HepG2 (cell line): ENCODE data around the gene IQGAP2. TPM values are rescaled to one million over a fixed set of nuclear protein-coding genes. Genes with fewer than 3 reads are reported as not detected.
A peak's percentile ranks its signal among the peaks of the same experiment; 100 is the strongest.

Experiments used
- ATAC-seq: fragments of 200-7000 bp; cut with Tn5 transposase; 3 replicates; pipeline ENCODE4 v1.9.1; 2020; ENCODE audit warnings: mild to moderate bottlenecking, moderate library complexity
- BruUV-seq: library from RNA; stranded (reverse); fragments of 400-500 nt; replicated peaks from 2 replicates; lab custom pipeline; 2021; lab: Mats Ljungman, UMichigan
- CTCF ChIA-PET: fragments of 300-600 bp; formaldehyde crosslinking; extraction: SDS; loops from one replicate; lab custom pipeline; 2021; ENCODE audit warnings: low total read pairs, inconsistent platforms, low intra/inter-chr PET ratio; lab: Yijun Ruan, JAX
- POLR2A ChIA-PET: fragments of 350-600 bp; sonication (Branson Sonifier 250); formaldehyde crosslinking; loops from one replicate; lab custom pipeline; 2020; ENCODE audit warnings: antibody characterized with exemption, inconsistent platforms; lab: Yijun Ruan, JAX
- DNase-seq: peaks from one replicate; pipeline ENCODE4 v3.0.0-alpha.2; 2015; ENCODE audit warnings: low spot score
- FAIRE-seq: peaks from 3 replicates; lab custom pipeline; 2011; peaks lifted over from hg19 to GRCh38; lab: Jason Lieb, UNC
- H2AFZ ChIP-seq: one replicate; pipeline ENCODE4 v1.6.1; 2011; ENCODE audit warnings: low read length, inconsistent platforms
- H3K27ac ChIP-seq: fragments of 300-600 bp; 3 replicates; pipeline ENCODE4 v1.8.0; 2011; ENCODE audit warnings: mixed run types, mild to moderate bottlenecking, mixed read lengths, low read length, inconsistent platforms; ENCODE audit not compliant: insufficient read depth; ENCODE audit errors: extremely low read length
- H3K27me3 ChIP-seq, 2 experiments: fragments of 200-600 bp in 1 of 2; 2 replicates in 1 of 2; 3 replicates in 1 of 2; pipeline versions ENCODE4 v1.6.0 to v1.8.0; 2011; ENCODE audit warnings: low read length in 2 of 2, mild to moderate bottlenecking in 2 of 2, moderate library complexity in 2 of 2, inconsistent platforms in 1 of 2; ENCODE audit not compliant: insufficient read depth in 2 of 2, control insufficient read depth in 1 of 2
- H3K36me3 ChIP-seq, 2 experiments: fragments of 200-600 bp in 1 of 2; replicated peaks in 1 of 2; 2 replicates in 1 of 2; 3 replicates in 1 of 2; pipeline versions ENCODE4 v1.5.1 to v1.8.0; 2011; ENCODE audit warnings: low read length in 2 of 2, inconsistent platforms in 1 of 2; ENCODE audit not compliant: insufficient read depth in 2 of 2, control insufficient read depth in 1 of 2
- H3K4me1 ChIP-seq: 2 replicates; pipeline ENCODE4 v1.5.1; 2012; ENCODE audit warnings: low read length, inconsistent platforms; ENCODE audit not compliant: insufficient read depth
- H3K4me2 ChIP-seq: 2 replicates; pipeline ENCODE4 v1.6.0; 2011; ENCODE audit warnings: low read depth, low read length, inconsistent platforms
- H3K4me3 ChIP-seq, 3 experiments: fragments of 200-600 bp in 1 of 3; sonication (generic), shearing (Covaris generic) in 1 of 3; replicated peaks in 1 of 3; 2 replicates each; pipeline ENCODE4 v1.5.1; 2011 to 2016; ENCODE audit warnings: low read length in 3 of 3, inconsistent platforms in 2 of 3, low read depth in 2 of 3, mild to moderate bottlenecking in 2 of 3, control low read depth in 1 of 3, mixed read lengths in 1 of 3; ENCODE audit not compliant: insufficient read depth in 1 of 3
- H3K79me2 ChIP-seq: one replicate; pipeline ENCODE4 v1.6.1; 2011; ENCODE audit warnings: low read length, inconsistent platforms; ENCODE audit not compliant: insufficient read depth
- H3K9ac ChIP-seq: 2 replicates; pipeline ENCODE4 v1.6.0; 2011; ENCODE audit warnings: mild to moderate bottlenecking, low read depth, low read length, inconsistent platforms; ENCODE audit not compliant: insufficient read depth
- H3K9me3 ChIP-seq: 2 replicates; pipeline ENCODE4 v1.5.1; 2012; ENCODE audit warnings: mild to moderate bottlenecking, low read length
- H4K20me1 ChIP-seq: 2 replicates; pipeline ENCODE4 v1.6.0; 2011; ENCODE audit warnings: inconsistent platforms, mild to moderate bottlenecking, low read length, moderate library complexity; ENCODE audit not compliant: insufficient read depth
- KDM6A ChIP-seq: IDR thresholded peaks from 2 replicates; pipeline ENCODE4 v1.6.1; 2016; ENCODE audit warnings: low read depth
- KLF12 ChIP-seq: sonication (generic); formaldehyde crosslinking; IDR thresholded peaks from 2 replicates; pipeline ENCODE4 v1.4.0; 2020; ENCODE audit warnings: missing genetic modification reagents, borderline replicate concordance
- KLF9 ChIP-seq: IDR thresholded peaks from 2 replicates; pipeline ENCODE4 v1.6.1; 2016; ENCODE audit warnings: low read depth
- MIXL1 ChIP-seq: IDR thresholded peaks from 2 replicates; pipeline ENCODE4 v1.6.1; 2016
- MZF1 ChIP-seq: sonication (generic); formaldehyde crosslinking; IDR thresholded peaks from 2 replicates; pipeline ENCODE4 v1.8.1; 2023; ENCODE audit warnings: mild to moderate bottlenecking, missing genetic modification reagents, borderline replicate concordance
- NFE2 ChIP-seq: sonication (generic); formaldehyde crosslinking; IDR thresholded peaks from 2 replicates; pipeline ENCODE4 v1.4.0; 2020; ENCODE audit warnings: missing genetic modification reagents
- SRSF9 ChIP-seq: fragments of 200-400 bp; formaldehyde crosslinking; IDR thresholded peaks from 2 replicates; pipeline ENCODE4 v1.6.1; 2018; ENCODE audit warnings: borderline replicate concordance, mild to moderate bottlenecking, low read depth, low read length; ENCODE audit not compliant: insufficient read depth, poor library complexity, severe bottlenecking
- TARDBP ChIP-seq: sonication (generic); formaldehyde crosslinking; IDR thresholded peaks from 2 replicates; pipeline ENCODE4 v1.8.0; 2022; ENCODE audit warnings: mild to moderate bottlenecking, missing genetic modification reagents
- ZBTB21 ChIP-seq: sonication (generic); formaldehyde crosslinking; IDR thresholded peaks from 2 replicates; pipeline ENCODE4 v1.4.0; 2020; ENCODE audit warnings: missing genetic modification reagents
- ZFP62 ChIP-seq: sonication (generic); formaldehyde crosslinking; IDR thresholded peaks from 2 replicates; pipeline ENCODE4 v1.4.0; 2020; ENCODE audit warnings: missing genetic modification reagents
- ZNF180 ChIP-seq: sonication (generic); formaldehyde crosslinking; IDR thresholded peaks from 2 replicates; pipeline ENCODE4 v1.4.0; 2020; ENCODE audit warnings: low read depth, missing genetic modification reagents, borderline replicate concordance
- ZNF768 ChIP-seq: sonication (generic); formaldehyde crosslinking; IDR thresholded peaks from 2 replicates; pipeline ENCODE4 v1.4.0; 2020; ENCODE audit warnings: missing genetic modification reagents
- ZNF781 ChIP-seq: sonication (generic); formaldehyde crosslinking; IDR thresholded peaks from 2 replicates; pipeline ENCODE4 v1.5.1; 2020; ENCODE audit warnings: borderline replicate concordance, mild to moderate bottlenecking, missing genetic modification reagents; ENCODE audit errors: not compliant biosample characterization
- ZSCAN12 ChIP-seq: sonication (generic); formaldehyde crosslinking; IDR thresholded peaks from 2 replicates; pipeline ENCODE4 v1.9.0; 2021; ENCODE audit warnings: mild to moderate bottlenecking, missing genetic modification reagents
- WGBS: methylation state at CpG from one replicate; pipeline ENCODE4 v1.1.6; 2017; ENCODE audit warnings: low lambda C conversion rate; 5-methylcytosine and 5-hydroxymethylcytosine counted together
- in situ Hi-C: cut with HindIII; loops from 2 replicates; pipeline ENCODE4 v1.10.0; 2017; ENCODE audit warnings: low pct_unique_long_range_greater_than_20kb; ENCODE audit not compliant: extremely low pct_ligation_motif_present
- intact Hi-C: fragments of 100-400 bp; cut with micrococcal nuclease; formaldehyde crosslinking; loops from one replicate; pipeline ENCODE4 v1.10.0; 2022; ENCODE audit not compliant: unreplicated experiment
- polyA plus RNA-seq, 8 experiments: library from polyadenylated mRNA; depleted of rRNA in 3 of 8; stranded (reverse) in 7 of 8; unstranded in 1 of 8; fragments of >200 nt; fragmentation: Illumina TruSeq in 4 of 8; extraction: Trizol in 4 of 8; gene quantifications; 2 replicates each; pipeline versions ENCODE4 v1.2.1 to v1.2.3, GENCODE V29; 2011 to 2016; ENCODE audit warnings: low read depth in 4 of 8, missing spikeins in 1 of 8, mixed read lengths in 1 of 8; ENCODE audit not compliant: insufficient read depth in 1 of 8
- total RNA-seq, 5 experiments: library from RNA; depleted of rRNA; stranded (reverse); fragments of >200 nt; fragmentation: Illumina TruSeq; extraction: Trizol; gene quantifications; 2 replicates each; pipeline ENCODE4 v1.2.3, GENCODE V29; 2016; ENCODE audit warnings: low read depth in 1 of 5
- TF ChIP-seq, protein P1 (sequence below): sonication (generic); formaldehyde crosslinking; IDR thresholded peaks from 2 replicates; pipeline ENCODE4 v1.4.0; 2020; ENCODE audit warnings: mild to moderate bottlenecking, missing genetic modification reagents
- TF ChIP-seq, protein P2 (sequence below): sonication (generic); formaldehyde crosslinking; IDR thresholded peaks from 2 replicates; pipeline ENCODE4 v1.5.0; 2020; ENCODE audit warnings: mild to moderate bottlenecking, missing genetic modification reagents
- TF ChIP-seq, protein P3 (sequence below): sonication (generic); formaldehyde crosslinking; IDR thresholded peaks from 2 replicates; pipeline ENCODE4 v1.4.0; 2020; ENCODE audit warnings: low read depth, mild to moderate bottlenecking, missing genetic modification reagents
- TF ChIP-seq, protein P4 (sequence below): sonication (generic); formaldehyde crosslinking; IDR thresholded peaks from 2 replicates; pipeline ENCODE4 v1.8.0; 2022; ENCODE audit warnings: missing genetic modification reagents, low read depth, mild to moderate bottlenecking, borderline replicate concordance

IQGAP2 gene
- total and polyA plus RNA-seq, 2 of the 13 experiments (the other 11 are each of a cell fraction or from before 2014, with no cell fraction given) = 35.2 to 83.3 TPM

DNA sequence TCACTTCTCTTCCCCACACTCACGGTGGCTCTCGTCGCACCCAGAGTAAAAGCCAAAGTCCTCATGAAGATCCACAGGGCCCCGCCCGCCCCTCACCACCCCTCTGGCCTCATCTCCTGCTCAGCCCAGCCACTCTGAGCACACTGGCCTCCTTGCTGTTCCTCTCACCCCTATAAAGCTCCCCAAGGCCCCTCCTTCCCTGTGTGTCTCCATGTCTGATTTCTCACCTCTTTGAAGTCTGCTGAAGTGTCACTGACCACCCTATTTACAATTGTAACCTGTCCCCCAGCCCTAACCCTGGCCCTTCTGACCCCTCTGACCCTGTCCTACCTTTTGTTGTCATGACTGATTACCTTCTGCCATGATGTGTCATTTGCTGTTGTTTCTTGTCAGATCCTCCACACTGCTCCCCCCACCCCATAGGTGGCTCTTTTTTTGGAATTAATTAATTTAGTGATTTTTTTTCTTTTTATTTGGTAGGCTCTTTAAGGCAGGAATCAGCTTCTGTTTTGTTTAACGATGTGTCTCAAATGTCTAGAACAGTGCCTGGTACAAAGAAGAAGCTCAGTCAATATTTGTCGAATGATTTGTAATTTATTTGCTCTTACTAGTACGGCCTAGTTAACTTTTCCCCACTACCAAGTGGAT lies 90.2 kb downstream of the IQGAP2 start (continued):
- TF ChIP-seq MZF1 (no peak), KLF12 (CRISPR knock-in tag) (no peak; the same call in 1 of the 2 replicates), KDM6A (no peak), ZNF768 (no peak), NFE2 (no peak), MIXL1 (CRISPR knock-in tag) (no peak), ZSCAN12 (CRISPR knock-in tag) (no peak)
- TF ChIP-seq, protein P1, sequence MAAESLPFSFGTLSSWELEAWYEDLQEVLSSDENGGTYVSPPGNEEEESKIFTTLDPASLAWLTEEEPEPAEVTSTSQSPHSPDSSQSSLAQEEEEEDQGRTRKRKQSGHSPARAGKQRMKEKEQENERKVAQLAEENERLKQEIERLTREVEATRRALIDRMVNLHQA (CRISPR knock-in tag) = no peak

DNA sequence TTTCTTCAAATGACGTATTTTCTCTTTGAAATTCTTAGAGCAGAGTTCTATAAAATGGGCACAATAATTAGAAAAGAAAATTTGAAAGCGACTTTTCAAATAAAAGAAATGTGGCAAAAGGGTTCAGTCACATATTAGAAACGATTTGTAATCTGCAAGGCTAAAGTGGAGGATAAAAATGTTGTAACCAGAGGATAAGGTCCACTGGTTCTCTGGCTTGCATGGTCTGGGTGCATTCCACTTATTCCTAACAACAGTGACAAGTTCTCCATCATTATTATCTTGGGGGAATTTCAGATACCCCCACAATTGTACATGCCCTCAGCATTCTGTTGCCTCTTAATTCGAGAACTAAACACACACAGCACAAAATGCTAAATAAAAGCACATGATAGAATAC lies 91.1 kb downstream of the IQGAP2 start:
- no peaks in the 10 kb centered on the region for H3K9me3 ChIP-seq
- H3K4me1 ChIP-seq = peaks cover 64% of the 10 kb centered on the region
- H3K4me3 ChIP-seq = no peak overlapping the region
- no TSS peak for BruUV-seq
- no peak overlapping the region for H3K9ac ChIP-seq
- 0 out of 5 replicates have a peak, but pooled peaks cover 0 to 7% of the 10 kb centered on the region in 2 experiments for H3K36me3 ChIP-seq
- CTCF ChIA-PET = no interaction called here
- ATAC-seq (no peak), FAIRE-seq (no peak), DNase-seq (no peak)
- H2AFZ ChIP-seq = no peak overlapping the region
- H4K20me1 ChIP-seq = no peaks in the 10 kb centered on the region
- no peak for TF ChIP-seq TARDBP (CRISPR knock-in tag)
- no peak for TF ChIP-seq ZNF180 (CRISPR knock-in tag)
- no peak for TF ChIP-seq SRSF9
- no peak for TF ChIP-seq KLF9 (CRISPR knock-in tag)
- TF ChIP-seq ZNF781 (CRISPR knock-in tag) = no peak
- TF ChIP-seq, protein P2, sequence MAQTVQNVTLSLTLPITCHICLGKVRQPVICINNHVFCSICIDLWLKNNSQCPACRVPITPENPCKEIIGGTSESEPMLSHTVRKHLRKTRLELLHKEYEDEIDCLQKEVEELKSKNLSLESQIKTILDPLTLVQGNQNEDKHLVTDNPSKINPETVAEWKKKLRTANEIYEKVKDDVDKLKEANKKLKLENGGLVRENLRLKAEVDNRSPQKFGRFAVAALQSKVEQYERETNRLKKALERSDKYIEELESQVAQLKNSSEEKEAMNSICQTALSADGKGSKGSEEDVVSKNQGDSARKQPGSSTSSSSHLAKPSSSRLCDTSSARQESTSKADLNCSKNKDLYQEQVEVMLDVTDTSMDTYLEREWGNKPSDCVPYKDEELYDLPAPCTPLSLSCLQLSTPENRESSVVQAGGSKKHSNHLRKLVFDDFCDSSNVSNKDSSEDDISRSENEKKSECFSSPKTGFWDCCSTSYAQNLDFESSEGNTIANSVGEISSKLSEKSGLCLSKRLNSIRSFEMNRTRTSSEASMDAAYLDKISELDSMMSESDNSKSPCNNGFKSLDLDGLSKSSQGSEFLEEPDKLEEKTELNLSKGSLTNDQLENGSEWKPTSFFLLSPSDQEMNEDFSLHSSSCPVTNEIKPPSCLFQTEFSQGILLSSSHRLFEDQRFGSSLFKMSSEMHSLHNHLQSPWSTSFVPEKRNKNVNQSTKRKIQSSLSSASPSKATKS (CRISPR knock-in tag) = no peak
- TF ChIP-seq, protein P3, sequence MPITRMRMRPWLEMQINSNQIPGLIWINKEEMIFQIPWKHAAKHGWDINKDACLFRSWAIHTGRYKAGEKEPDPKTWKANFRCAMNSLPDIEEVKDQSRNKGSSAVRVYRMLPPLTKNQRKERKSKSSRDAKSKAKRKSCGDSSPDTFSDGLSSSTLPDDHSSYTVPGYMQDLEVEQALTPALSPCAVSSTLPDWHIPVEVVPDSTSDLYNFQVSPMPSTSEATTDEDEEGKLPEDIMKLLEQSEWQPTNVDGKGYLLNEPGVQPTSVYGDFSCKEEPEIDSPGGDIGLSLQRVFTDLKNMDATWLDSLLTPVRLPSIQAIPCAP (CRISPR knock-in tag) = no peak
- TF ChIP-seq, protein P4, sequence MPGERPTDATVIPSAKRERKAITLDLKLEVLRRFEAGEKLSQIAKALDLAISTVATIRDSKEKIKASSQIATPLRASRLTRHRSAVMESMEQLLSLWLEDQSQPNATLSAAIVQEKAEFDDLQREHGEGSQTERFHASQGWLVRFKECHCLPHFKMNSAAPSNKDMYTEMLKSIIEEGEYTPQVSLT (CRISPR knock-in tag) = no peak
- TF ChIP-seq ZBTB21 (CRISPR knock-in tag) = no peak
- no peak for TF ChIP-seq ZFP62 (CRISPR knock-in tag)
- H3K4me2 ChIP-seq = no peak overlapping the region
- intact Hi-C loops = no loop called here
- peaks cover 38% of the 10 kb centered on the region for H3K79me2 ChIP-seq
- H3K27ac ChIP-seq = peak overlapping the region; percentile 61
- no peaks in the 10 kb centered on the region for H3K27me3 ChIP-seq
- 74% methylated on average over 4 of the region's 4 CpGs for WGBS
- POLR2A ChIA-PET = no interaction called here
- in situ Hi-C loops = no loop called here
